ENCODE measurements around the gene ABCG4. TPM values are rescaled to one million over a fixed set of nuclear protein-coding genes. Genes with fewer than 3 reads are reported as not detected.

Gene ABCG4
- total RNA-seq, 1 experiment from 2014 or later: 0.05 TPM

DNA sequence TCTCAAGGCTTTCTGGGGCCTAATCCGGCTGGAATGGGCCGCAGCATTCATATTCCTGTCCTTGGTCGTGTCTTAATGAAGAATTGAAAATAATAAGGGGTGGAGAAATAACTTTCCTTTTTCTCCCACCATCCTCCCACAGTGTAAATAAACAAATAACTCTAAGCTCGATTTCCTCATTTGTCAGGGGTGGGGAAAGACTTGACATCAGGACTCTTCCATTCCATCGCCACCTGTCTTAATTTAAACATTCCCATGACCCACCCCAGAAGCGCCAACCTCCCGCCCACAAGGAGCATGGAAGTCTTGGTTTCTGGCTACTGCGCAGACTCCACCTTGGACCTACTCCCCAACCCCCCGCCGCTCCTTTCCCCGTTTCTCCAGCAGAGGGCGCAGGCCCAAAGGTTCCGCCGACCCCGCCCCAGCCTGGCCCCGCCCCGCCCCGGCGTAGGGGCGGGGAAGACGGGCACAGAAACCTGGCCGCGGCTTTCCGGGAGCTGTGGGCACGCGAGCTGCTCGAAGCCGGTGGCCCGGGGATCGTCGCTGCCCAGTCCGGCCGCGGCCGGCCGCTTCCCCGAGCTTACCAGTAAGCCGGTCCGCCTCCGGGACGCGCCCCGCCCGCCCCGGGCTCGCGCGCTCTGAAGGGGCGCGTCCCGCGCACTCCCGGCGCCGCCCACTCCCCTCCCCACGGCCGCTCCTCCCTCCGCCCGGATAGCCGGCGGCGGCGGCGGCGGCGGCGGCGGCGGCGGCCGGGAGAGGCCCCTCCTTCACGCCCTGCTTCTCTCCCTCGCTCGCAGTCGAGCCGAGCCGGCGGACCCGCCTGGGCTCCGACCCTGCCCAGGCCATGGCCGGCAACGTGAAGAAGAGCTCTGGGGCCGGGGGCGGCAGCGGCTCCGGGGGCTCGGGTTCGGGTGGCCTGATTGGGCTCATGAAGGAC, 57.0 kb downstream of the ABCG4 start, which contains the start of gene CBL:
CBL (plus strand) TSS at position 766 of the 937 bp plus-strand sequence; CDS start at position 845, 79 bp downstream.
- Histone ChIP-seq H3K36me3 (peaks cover 3% of the 10 kb centered on the region), H3K4me3 (peak within 1 kb of the TSS; percentile 87), H3K27ac (peak within 1 kb of the TSS; percentile 65; the same call in 1 of the 2 replicates), H3K27me3 (replicated peaks) (no peaks in the 10 kb centered on the region), H3K9me3 (replicated peaks) (no peaks in the 10 kb centered on the region), H3K4me1 (replicated peaks) (peaks cover 6% of the 10 kb centered on the region)
- DNase-seq (ENCODE audit: low read depth in 1 of 2, low spot score in 2 of 2): peak; percentile 84 to 88

DNA sequence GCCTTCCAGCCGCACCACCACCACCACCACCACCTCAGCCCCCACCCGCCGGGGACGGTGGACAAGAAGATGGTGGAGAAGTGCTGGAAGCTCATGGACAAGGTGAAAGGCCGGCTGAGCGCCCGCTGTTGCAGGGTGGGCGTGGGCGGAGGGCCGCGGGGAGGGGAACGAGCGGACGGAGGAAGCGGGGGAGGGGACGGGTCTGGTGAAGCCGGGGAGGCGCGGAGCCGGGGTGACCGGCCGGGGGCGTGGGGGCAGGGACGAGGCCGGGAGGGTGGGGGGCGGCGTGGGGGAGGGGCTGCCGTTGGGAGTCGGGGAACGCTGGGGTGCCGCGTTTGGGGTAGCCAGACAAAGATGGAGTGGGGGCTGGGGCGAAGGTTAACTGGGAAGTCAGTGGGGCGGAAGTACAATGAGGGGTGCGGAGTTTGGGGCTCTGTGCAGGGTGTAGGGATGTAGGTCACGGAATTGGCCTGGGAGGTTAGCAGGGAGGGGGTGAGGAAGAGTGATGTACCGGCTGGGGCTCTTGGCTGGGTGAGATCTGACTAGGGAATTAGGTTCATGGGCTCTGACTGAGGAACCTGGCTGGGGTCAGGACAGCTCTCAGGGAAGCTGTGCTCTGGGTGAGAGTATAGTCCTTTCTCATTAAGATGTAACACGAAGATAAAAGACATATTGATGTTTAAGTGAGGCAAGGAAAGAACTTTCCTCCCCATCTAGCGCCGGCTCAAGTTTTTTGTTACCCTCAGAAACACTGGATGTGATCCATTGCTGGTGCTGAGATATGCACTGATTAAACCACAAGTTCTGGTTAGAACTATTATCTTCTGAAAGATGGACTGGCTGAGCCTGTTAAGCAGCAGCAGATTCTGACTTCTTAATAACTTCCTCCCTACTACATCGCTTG, 57.9 kb downstream of the ABCG4 start:
- H3K27me3 ChIP-seq (replicated peaks): no peaks in the 10 kb centered on the region
- peak; percentile 10 to 44 for DNase-seq (ENCODE audit: low read depth in 1 of 2, low spot score in 2 of 2)
- peak overlapping the region; percentile 65; the same call in 1 of the 2 replicates for H3K27ac ChIP-seq
- no peaks in the 10 kb centered on the region for H3K9me3 ChIP-seq (replicated peaks)
- H3K36me3 ChIP-seq: peaks cover 3% of the 10 kb centered on the region
- H3K4me1 ChIP-seq (replicated peaks): peaks cover 6% of the 10 kb centered on the region
- H3K4me3 ChIP-seq: peak overlapping the region; percentile 87

DNA sequence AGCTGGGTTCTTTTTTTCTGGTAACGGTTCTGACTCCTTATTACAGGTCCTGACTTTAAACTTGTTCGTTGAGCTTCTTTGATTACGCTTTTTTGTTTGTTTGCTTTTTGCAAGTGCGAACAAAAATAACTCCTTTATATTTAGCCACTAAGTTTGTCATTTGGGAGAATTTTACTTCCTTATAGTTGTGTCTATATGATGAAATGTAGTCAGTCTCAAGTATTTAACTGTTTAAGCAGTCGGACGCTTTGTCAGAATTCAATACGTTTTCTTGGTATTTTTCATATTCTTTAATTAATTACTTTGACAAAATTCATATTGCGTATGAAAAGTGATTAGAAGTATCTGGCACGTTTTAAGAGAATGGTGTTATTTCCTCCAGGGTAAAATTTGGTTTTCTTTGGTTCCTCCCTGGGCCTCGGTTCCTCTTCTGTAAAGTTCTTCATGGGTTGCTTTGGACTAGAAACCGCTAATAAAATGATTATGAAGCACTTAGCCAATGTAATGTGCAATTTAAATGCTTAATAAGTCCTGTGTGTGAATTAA, 58.6 kb downstream of the ABCG4 start:
- H3K4me3 ChIP-seq: peak overlapping the region; percentile 87
- peaks cover 6% of the 10 kb centered on the region for H3K4me1 ChIP-seq (replicated peaks)
- no peak overlapping the region for H3K27ac ChIP-seq
- no peaks in the 10 kb centered on the region for H3K27me3 ChIP-seq (replicated peaks)
- peaks cover 3% of the 10 kb centered on the region for H3K36me3 ChIP-seq
- H3K9me3 ChIP-seq (replicated peaks): no peaks in the 10 kb centered on the region
- no peak for DNase-seq (ENCODE audit: low read depth in 1 of 2, low spot score in 2 of 2)

DNA sequence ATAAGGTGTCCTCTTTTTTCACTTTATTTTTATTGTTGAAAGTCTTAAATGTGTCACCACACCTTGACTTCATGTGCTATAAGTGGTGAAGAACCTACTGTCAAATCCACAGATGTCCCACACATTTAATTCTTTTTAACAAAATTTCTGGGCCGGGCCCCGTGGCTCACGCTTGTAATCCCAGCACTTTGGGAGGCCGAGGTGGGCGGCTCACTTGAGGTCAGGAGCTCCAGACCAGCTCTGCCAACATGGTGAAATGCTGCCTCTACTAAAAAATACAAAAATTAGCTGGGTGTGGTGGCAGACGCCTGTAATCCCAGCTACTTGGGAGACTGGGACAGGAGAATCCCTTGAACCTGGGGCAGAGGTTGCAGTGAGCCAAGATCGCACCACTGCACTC, 60.3 kb downstream of the ABCG4 start:
- Histone ChIP-seq H3K27ac (no peak overlapping the region), H3K4me3 (no peak overlapping the region), H3K27me3 (replicated peaks) (no peaks in the 10 kb centered on the region), H3K9me3 (replicated peaks) (no peaks in the 10 kb centered on the region), H3K36me3 (peaks cover 3% of the 10 kb centered on the region), H3K4me1 (replicated peaks) (peaks cover 6% of the 10 kb centered on the region)
- no peak for DNase-seq (ENCODE audit: low read depth in 1 of 2, low spot score in 2 of 2)

DNA sequence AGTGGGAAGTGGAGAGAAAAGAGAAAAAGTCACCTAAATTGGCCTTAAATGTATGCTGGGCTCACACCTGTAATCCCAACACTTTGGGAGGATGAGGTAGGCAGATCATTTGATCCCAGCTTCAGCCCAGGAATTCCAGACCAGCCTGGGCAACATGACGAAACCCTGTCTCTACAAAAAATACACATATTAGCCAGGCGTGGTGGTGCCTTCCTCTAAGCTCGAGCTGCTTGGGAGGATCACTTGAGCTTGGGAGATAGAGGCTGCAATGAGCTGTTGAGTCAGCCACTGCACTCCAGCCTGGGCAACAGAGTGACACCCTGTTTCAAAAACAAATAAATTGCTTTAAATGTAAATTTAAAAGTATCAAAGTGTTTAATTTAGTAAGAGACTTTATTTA, 61.2 kb downstream of the ABCG4 start:
- H3K27me3 ChIP-seq (replicated peaks): no peaks in the 10 kb centered on the region
- H3K36me3 ChIP-seq: peaks cover 3% of the 10 kb centered on the region
- no peak overlapping the region for H3K4me3 ChIP-seq
- H3K27ac ChIP-seq: no peak overlapping the region
- DNase-seq (ENCODE audit: low read depth in 1 of 2, low spot score in 2 of 2): peak in 1 of 2 experiments; percentile 9
- H3K9me3 ChIP-seq (replicated peaks): no peaks in the 10 kb centered on the region
- peaks cover 6% of the 10 kb centered on the region for H3K4me1 ChIP-seq (replicated peaks)

Other genes starting within 250 kb of the ABCG4 start
- 4.0 and 6.8 TPM in 2 replicates for gene BCL9L, start 223.1 kb upstream of the ABCG4 start, total RNA-seq (2014; rRNA removed; shearing (Covaris generic))
- not detected in 2 replicates for gene UPK2, start 192.8 kb upstream of the ABCG4 start, total RNA-seq (2014; rRNA removed; shearing (Covaris generic))
- not detected in 2 replicates for gene FOXR1, start 177.3 kb upstream of the ABCG4 start, total RNA-seq (2014; rRNA removed; shearing (Covaris generic))
- gene CENATAC, start 150.9 kb upstream of the ABCG4 start, total RNA-seq (2014; rRNA removed; shearing (Covaris generic)): 13.5 and 17.0 TPM in 2 replicates
- 718 and 750 TPM in 2 replicates for gene RPS25, start 130.7 kb upstream of the ABCG4 start, total RNA-seq (2014; rRNA removed; shearing (Covaris generic))
- 44.6 and 75.6 TPM in 2 replicates for gene TRAPPC4, start 130.3 kb upstream of the ABCG4 start, total RNA-seq (2014; rRNA removed; shearing (Covaris generic))
- gene SLC37A4, start 118.2 kb upstream of the ABCG4 start, total RNA-seq (2014; rRNA removed; shearing (Covaris generic)): 3.1 and 6.0 TPM in 2 replicates
- gene HYOU1, start 91.8 kb upstream of the ABCG4 start, total RNA-seq (2014; rRNA removed; shearing (Covaris generic)): 124 and 128 TPM in 2 replicates
- 5.6 and 11.2 TPM in 2 replicates for gene VPS11, start 81.2 kb upstream of the ABCG4 start, total RNA-seq (2014; rRNA removed; shearing (Covaris generic))
- gene HMBS, start 64.2 kb upstream of the ABCG4 start, total RNA-seq (2014; rRNA removed; shearing (Covaris generic)): 2.1 and 6.4 TPM in 2 replicates
- gene DPAGT1, start 47.2 kb upstream of the ABCG4 start, total RNA-seq (2014; rRNA removed; shearing (Covaris generic)): 9.7 and 17.0 TPM in 2 replicates
- 5.1 and 5.4 TPM in 2 replicates for gene C2CD2L, start 41.7 kb upstream of the ABCG4 start, total RNA-seq (2014; rRNA removed; shearing (Covaris generic))
- 3.1 and 6.7 TPM in 2 replicates for gene HINFP, start 27.5 kb upstream of the ABCG4 start, total RNA-seq (2014; rRNA removed; shearing (Covaris generic))
- 3.1 and 5.5 TPM in 2 replicates for gene NLRX1, start 19.7 kb downstream of the ABCG4 start, total RNA-seq (2014; rRNA removed; shearing (Covaris generic))
- not detected in 2 replicates for gene NHERF4, start 36.4 kb downstream of the ABCG4 start, total RNA-seq (2014; rRNA removed; shearing (Covaris generic))
- 5.0 and 9.1 TPM in 2 replicates for gene CBL, start 57.3 kb downstream of the ABCG4 start, total RNA-seq (2014; rRNA removed; shearing (Covaris generic))
- gene MCAM, start 168.1 kb downstream of the ABCG4 start, total RNA-seq (2014; rRNA removed; shearing (Covaris generic)): 272 and 358 TPM in 2 replicates
- 2.2 and 3.4 TPM in 2 replicates for gene RNF26, start 185.5 kb downstream of the ABCG4 start, total RNA-seq (2014; rRNA removed; shearing (Covaris generic))
- gene C1QTNF5, start 191.8 kb downstream of the ABCG4 start, total RNA-seq (2014; rRNA removed; shearing (Covaris generic)): 0.11 TPM in 1 of 2 replicates, not detected in the other
- not detected in 2 replicates for gene MFRP, start 197.7 kb downstream of the ABCG4 start, total RNA-seq (2014; rRNA removed; shearing (Covaris generic))
- gene USP2, start 232.6 kb downstream of the ABCG4 start, total RNA-seq (2014; rRNA removed; shearing (Covaris generic)): 0.21 TPM in 1 of 2 replicates, not detected in the other

Measured in SJSA1 (cell line).